Stimulated activated CD8-positive, alpha-beta memory T cell treated with anti-CD3 and anti-CD28 coated beads, Interleukin-4, amount 100 ng/mL, for 1 hour (primary cell): ENCODE measurements around the gene SYNGAP1.
"Not testable (repeated sequence)": the region's sequence is repeated elsewhere in the genome, so short reads cannot be mapped to it uniquely, and the experiment has no call there.

Source experiments
- DNase-seq, 2 donors: peaks; one replicate each; pipeline ENCODE4 v3.0.0-alpha.2; 2020; ENCODE audit warnings: low read depth in 2 of 2, low spot score in 1 of 2

Gene SYNGAP1

GRCh38 chr6:33399881-33400280 lies 20.0 kb upstream of the SYNGAP1 start:
- not testable (repeated sequence) for DNase-seq

GRCh38 chr6:33404884-33405283 lies 15.0 kb upstream of the SYNGAP1 start:
- no peak for DNase-seq

- no peak for DNase-seq
Observed at GRCh38 chr6:33405386-33405940, 14.4 kb upstream of the SYNGAP1 start.

- DNase-seq = no peak
Observed at GRCh38 chr6:33406126-33406525, 13.7 kb upstream of the SYNGAP1 start.

GRCh38 chr6:33407132-33407718 lies 12.6 kb upstream of the SYNGAP1 start:
- DNase-seq = no peak

DNA sequence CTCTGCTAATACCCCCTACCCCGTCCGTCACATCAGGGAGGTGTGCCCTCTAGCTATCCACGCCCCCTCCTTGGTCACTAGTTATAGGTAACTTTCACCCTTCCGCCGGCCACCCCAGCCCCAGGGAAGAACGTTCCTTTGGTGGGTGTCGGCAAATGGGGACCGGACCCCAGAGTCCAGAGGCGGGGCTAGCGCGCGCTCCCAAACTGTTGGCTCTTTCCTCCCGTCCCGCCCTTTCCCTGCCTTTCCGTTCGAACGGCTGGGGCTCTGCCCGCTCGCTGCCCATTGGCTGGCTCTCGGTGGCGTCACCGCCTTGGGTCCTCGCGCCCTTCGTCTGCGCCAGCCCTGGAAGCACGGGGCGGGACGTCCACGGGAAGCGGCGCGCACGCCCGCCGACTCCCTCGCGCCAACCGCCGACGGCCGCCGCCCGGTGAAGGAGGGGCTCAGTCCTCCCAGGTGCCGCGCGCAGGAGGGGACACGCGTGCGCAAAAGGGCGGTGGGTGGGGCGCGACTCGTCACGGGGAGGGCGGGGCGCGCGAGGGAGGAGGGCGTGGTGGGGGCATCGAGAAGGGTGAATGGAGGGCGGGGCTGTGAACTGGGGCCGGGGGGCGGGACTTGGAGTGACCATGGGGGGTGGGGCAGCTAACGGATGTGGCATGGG lies 9.7 kb upstream of the SYNGAP1 start:
- peak; percentile 97 to 98 for DNase-seq

GRCh38 chr6:33410711-33411631 lies 8.9 kb upstream of the SYNGAP1 start, which contains the start of gene PHF1:
PHF1 (plus strand) TSS chr6:33411014; CDS start chr6:33412264, 1,250 bp downstream.
- DNase-seq = peak in 1 of 2 donors; percentile 59

DNA sequence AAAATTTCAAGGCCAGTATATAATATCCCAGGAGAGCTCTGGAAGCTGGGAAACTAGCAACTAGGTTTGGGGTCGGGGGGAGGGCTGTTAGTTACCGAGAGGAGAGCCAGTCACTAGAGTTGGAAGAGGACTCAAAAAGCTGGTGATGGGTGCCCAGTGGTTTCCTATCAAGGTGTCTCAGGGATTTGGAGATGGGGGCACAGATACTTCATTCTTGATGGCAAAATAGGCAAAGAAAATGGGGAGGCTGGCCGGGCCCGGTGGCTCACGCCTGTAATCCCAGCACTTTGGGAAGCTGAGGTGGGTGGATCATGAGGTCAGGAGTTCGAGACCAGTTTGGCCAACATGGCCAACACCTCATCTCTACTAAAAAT lies 8.2 kb upstream of the SYNGAP1 start:
- no peak for DNase-seq

DNA sequence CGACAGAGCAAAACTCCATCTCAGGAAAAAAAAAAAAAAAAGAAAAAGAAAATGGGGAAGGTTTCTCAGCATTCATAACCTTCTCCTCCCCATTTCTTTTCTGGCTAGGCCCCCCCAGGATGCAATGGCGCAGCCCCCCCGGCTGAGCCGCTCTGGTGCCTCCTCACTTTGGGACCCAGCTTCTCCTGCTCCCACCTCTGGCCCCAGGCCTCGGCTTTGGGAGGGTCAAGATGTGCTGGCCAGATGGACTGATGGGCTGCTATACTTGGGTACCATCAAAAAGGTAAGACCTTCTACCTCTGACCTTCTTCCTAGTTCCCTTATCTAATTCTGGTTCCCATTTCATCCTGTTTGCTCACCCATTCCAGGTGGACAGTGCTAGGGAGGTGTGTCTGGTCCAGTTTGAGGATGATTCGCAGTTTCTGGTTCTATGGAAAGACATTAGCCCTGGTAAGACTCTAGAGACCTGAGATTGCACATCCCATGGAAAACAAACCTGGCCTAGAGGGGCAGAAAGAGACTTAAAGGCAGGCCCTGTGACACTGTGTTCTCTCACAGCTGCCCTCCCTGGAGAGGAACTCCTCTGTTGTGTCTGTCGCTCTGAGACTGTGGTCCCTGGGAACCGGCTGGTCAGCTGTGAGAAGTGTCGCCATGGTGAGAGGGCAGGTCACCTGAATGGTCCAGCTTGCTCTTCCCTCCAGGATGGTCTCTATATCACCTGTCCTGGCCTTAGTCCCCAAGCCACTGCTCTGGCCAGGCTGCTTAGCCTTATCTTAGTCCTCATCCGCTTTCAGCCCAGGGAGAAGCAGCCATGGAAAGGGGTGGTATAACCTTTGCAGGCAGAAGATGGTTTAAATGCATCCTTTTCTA lies 7.5 kb upstream of the SYNGAP1 start:
- no peak for DNase-seq

GRCh38 chr6:33413241-33414120 lies 6.4 kb upstream of the SYNGAP1 start:
- DNase-seq = no peak

GRCh38 chr6:33414592-33415271 lies 5.1 kb upstream of the SYNGAP1 start:
- DNase-seq = no peak

- DNase-seq = no peak
Observed at GRCh38 chr6:33415831-33416230, 4.0 kb upstream of the SYNGAP1 start.

GRCh38 chr6:33416386-33417127 lies 3.3 kb upstream of the SYNGAP1 start:
- no peak for DNase-seq

GRCh38 chr6:33417128-33417902 lies 2.5 kb upstream of the SYNGAP1 start:
- no peak for DNase-seq

- peak; percentile 94 to 98 for DNase-seq
Observed at GRCh38 chr6:33417903-33418689, 1.8 kb upstream of the SYNGAP1 start, which contains the start of gene CUTA. CUTA (minus strand) TSS chr6:33418107; CDS start chr6:33418000, 107 bp downstream.

GRCh38 chr6:33418690-33419291 lies 1.1 kb upstream of the SYNGAP1 start:
- no peak for DNase-seq
